Measurements from ENCODE around the gene PIGR.
"Not testable (repeated sequence)": the region's sequence is repeated elsewhere in the genome, so short reads cannot be mapped to it uniquely, and the experiment has no call there.

The PIGR gene

DNA sequence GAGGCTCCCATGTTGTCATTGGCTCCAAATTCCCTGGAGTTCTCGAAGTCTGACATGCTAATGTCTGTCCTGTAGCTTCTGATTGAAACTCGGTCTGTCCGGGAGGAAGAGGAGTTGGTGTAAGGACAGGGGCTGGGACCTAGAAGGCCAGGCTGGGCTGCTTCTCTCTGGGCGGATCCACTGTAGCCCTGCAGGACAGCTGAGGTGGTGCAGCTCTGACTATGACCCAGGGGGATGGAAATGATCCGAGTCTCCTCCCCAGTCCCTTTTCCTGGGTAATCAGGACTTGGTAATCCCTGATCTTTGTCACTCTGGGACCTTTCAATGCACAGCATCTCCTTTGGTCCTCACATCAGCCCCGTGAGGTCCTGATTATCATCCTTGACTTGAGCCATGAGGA is 14.6 kb downstream of the PIGR start:
- DNase-seq: no peak

DNA sequence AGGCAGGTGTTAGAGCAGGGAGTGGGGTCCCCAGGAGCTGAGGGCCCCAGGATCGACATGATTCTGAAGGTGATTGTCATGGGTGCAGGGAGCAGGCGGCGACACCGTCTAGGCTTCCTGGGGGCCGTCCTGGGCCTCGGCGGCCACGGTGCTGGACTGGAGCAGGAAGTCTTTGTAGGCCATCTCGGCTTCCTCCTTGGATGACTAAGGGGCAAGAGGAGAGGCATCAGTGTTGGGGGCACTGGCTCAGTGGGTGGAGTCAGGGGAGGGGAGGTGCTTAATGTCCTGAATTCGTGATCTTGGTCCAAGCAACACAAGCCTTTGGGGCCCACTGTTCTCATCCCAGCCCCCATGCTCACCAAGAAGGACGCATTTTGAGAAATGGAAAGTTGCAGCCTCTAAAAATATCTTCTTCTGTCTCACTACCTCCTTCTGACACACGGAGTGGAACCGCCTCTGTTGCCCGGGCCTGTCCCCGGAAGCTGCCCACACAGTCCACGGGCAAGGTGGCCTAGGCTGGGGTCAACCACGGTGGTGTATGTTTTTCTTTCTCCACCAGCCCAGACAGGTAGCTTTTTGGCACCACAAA is 16.0 kb downstream of the PIGR start:
- no peak for DNase-seq

DNA sequence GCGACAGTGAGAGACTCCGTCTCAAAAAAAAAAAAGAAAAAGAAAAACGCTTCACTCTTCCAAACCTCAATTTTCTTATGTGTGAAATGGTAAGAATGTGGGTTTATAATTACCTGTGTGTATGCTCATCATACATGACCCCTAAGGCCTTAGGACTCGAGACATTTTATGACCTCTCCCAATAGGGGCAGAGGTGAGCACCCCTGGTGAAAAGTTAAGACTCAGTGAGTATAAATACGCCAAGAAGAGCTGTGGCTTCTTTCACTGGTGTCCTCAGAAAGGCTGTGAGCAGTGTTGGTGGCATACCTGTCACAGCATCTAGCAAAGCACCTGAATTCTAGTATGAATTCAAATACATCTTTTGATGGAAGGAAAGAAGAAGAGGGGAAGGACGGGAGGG is 16.7 kb downstream of the PIGR start:
- no peak for DNase-seq

DNA sequence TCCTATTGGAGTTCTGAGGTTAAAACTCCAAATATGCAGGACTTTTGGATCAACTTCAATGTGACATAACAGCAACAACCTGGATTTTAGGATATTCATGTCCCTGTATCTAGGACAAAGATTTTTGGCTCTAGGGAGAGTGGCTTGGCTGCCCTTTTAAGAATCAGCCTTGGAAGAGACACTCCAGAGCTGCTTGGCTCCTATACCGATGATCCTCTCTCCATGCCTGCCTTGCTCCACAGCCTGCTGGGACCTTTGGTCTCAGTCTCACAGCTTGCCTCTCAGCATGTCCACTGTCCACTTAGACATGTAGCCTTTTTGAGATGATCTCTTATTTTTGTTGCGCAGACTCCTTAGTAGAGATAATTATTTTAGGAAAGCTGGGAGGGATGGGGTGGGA is 20.0 kb downstream of the PIGR start:
- DNase-seq: no peak

DNA sequence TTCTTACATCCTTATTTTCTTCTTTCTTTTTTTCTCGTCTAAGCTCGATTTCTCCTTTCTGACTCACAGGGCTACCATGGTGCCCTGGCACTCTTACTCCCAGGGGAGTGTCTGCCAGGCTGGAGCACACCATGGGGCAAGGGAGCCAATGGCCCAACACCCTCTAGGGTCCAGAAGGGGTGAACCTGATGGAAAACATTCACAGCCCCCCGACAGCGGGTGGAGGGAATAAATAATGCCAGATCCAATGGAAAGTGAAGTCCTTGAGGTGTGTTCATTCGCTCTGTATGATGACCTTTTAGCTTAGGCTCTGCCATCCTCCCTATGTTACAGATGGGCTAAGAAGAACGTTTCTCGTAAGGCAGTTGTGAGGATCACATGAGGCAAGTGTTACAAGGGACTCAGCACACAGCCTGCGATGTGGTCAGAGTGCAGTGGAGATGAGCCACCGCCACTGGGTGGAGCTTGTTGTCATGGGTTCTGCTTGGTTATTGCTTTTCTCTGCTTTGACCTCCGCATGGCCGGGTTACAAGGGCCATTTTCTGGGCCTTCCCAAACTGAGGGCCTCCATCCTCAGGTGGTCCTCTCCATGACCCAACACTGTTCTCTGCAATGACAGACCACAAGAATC is 21.0 kb downstream of the PIGR start:
- DNase-seq: no peak

DNA sequence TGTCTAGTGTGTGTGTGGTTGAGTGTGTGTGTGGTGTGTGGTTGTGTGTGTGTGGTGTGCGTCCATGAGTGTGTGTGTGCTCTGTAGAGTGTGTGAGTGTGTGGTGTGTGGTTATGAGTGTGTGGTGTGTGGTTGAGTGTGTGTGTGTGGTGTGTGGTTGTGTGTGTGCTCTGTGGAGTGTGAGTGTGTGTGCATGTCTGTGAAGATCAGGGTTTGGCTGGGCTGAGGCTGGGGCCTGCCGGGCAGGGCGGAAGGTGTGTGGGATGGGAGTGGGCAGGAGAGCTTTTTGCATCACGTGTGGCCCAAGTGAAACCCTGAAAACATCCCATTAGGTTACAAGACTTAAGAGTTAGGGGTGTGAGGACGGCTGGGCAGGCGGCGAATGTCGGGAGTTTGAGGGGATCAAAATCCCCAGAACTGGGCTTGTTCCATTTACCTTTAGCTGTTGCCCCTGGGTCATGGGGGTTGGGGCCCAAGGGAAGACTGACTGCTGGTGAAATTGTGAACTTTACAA is 21.6 kb downstream of the PIGR start:
- no peak for DNase-seq

DNA sequence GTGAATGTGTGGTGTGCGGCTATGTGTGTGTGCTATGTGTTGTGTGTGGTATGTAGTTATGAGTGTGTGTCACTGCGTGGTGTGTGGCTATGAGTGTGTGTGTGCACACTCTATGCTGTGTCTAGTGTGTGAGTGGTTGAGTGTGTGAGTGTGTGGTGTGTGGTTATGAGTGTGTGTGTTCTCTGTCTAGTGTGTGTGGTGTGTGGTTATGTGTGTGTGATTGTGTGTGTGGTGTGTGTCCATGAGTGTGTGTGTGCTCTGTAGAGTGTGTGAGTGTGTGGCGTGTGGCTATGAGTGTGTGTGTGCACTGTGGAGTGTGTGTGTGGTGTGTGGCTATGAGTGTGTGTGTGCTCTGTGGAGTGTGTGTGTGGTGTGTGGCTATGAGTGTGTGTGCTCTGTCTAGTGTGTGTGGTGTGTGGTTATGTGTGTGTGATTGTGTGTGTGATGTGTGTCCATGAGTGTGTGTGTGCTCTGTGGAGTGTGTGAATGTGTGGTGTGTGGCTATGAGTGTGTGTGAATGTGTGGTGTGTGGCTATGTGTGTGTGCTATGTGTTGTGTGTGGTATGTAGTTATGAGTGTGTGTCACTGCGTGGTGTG is 22.2 kb downstream of the PIGR start:
- not testable (repeated sequence) for DNase-seq

DNA sequence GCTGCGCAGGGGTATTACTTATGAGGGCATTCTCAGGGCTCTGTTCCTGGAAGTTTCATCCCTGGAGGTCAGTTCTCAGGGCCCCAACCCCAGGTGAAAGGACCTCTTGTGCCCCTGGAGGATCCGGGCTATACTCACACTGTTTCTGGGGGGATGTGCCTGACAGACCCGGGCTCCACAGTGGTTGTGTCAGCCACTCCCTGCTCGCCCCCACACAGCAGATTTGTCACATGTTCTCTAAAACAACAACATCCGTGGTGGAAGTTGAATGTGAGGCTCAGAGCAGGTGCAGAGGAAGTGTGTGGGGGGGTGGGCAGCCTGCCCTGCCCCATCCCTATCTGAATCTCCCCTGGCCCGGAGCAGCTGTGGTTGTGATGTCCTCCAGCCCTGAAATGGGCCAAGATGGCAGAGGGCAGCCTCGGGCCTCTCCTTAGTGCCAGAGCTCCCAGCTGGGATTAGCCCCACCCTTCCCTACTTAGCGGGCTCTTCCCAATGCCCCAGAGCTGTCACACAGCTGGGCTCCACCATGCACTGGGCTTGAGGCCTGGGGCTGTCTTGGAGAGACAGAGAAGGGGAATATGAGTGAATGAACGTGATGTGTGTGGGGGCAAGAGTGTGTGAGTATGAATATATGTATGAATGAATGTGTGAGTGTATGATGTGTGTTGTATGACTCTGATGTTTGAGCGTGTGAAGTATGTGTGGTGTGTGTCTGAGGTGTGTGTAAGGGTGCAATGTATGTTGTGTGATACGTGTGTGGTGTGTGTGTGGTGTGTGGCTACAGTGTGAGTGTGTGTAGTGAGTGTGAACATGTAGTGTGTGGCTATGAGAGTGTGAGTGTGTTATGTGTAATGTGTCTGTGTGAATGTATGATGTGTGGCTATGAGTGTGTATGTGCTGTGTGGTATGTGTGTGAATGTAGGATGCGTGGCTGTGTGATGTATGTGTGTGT is 23.0 kb downstream of the PIGR start:
- no peak for DNase-seq

DNA sequence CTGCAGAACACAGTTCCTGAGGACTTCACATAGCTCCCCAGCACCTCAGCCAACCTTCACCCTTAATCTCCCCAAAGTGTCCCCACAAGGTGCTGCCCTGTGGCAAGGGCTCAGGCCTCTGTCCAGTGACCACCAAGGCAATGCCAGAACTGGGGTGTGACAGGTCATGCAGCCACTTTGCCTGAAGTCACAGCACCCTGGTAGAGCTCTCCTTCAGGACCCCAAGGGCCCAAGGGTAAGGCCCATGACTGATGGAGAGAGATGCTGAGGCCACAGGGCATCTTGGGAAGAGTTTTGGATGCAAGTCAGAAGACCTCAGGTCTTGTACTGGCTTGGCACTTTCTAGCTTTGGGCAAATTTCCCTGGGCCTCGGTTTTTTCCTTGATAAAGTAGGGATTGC is 23.7 kb downstream of the PIGR start:
- DNase-seq: no peak

DNA sequence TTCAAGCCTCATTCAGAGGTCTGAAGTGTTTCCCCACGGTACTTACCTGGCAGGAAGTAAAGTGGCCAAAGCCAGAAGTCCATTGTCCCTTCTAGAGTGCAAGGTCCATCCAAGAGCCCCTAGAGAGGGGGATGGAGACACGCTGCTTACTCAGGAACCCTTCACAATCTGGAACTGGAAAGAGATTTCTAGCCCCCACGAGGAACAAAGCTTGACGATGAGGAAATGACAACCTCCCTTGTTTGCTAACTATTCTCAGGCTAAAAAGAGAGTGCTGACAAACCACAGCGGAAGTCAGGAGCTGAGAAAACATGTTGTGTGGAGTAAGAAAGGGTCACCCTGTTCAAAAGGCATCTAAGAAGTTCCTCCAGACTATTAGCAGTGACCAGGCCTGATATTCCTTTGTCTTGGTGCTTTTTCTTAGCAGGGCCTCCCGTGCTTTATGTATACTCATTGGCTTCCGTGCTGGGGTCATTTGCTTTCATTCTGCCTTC is 24.4 kb downstream of the PIGR start, which contains the start of gene FCMR:
TSS of gene FCMR (minus strand) at position 170 of the 494 bp plus-strand sequence. CDS start at position 83, 87 bp downstream.
- DNase-seq: peak; percentile 15

DNA sequence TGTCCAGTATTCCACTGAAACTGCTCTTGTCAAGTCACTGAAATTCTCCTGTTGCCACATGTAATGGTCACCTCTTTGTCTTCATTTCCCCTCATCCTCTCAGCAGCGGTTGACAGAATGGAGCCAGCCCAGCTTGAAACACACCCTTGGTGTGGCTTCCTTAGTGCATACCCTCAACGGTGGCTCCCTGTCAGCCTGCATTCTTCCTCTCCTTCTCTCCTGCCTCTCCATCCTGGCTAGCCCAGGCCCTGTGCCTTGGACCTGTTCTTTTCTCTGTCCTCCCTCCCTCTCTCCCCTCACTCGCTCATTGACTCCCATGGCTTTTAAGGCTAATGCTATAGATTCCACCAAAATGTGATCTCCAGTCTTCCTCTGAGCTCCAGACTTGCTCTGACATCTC is 28.2 kb downstream of the PIGR start:
- DNase-seq: no peak

DNA sequence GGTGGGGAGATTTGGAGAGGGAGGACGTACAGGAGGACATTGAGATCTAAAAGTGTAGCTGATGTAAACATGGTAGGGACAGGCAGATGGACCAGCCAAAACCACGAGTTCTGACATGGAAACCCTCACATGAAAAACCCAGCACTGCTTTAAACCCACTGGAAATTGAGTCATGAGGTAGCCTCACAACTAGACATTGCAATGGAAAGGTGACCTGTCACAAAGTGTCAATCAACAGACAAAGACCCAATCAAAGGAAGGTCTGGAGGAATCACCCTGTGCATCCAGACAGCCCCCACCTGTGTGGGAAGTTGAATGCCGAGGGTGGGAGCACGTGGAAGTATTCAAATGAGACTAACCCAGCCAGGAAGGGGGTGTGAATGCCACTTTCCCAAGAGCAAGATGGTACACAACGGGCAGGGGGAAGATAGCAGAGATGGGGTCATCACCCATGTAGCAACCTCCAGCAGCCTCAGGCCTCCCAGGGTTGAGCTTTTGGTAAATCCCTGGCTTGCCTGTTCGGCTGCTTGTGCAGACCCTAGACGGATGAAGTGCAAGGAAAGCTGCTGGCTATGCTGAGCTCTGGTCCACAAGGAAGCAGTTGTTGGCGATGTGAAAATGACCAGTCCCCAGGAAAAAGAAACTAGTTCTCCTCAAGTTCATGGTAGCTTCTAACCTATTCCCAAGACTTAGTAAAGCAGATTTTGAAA is 30.1 kb downstream of the PIGR start:
- no peak for DNase-seq

DNA sequence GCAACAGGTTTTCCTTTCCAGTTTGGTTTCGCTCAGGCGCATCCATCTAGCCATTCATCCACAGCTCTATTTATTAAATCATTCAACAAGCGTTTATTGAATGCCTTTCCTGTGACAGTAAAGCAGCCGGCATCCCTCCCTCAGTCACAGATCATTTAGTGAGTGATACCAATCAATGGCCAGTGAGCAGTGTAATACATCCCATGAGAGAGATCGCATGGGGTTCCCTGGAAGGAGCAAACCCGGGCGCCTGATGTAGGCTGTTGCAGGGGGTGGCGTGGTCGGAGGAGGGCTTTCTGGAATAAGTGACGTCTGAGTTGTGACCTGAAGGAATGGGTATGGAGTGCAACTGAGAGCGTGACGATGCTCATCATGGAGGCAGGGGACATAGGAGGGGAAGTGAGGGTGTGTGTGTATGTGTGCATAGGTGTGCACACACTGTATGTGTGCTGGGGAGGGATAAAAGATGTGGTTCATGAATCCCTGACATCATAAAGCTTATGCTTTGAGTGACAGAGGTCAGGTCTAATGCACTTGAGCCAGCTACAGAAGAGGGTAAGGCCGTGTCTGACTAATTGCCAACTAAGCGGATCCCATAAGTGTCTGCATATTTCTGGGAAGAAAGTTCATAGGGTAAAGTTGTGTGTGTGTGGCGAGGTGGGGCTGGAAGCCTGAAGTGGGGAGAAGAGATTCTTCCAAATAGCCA is 31.1 kb downstream of the PIGR start:
- DNase-seq: no peak

DNA sequence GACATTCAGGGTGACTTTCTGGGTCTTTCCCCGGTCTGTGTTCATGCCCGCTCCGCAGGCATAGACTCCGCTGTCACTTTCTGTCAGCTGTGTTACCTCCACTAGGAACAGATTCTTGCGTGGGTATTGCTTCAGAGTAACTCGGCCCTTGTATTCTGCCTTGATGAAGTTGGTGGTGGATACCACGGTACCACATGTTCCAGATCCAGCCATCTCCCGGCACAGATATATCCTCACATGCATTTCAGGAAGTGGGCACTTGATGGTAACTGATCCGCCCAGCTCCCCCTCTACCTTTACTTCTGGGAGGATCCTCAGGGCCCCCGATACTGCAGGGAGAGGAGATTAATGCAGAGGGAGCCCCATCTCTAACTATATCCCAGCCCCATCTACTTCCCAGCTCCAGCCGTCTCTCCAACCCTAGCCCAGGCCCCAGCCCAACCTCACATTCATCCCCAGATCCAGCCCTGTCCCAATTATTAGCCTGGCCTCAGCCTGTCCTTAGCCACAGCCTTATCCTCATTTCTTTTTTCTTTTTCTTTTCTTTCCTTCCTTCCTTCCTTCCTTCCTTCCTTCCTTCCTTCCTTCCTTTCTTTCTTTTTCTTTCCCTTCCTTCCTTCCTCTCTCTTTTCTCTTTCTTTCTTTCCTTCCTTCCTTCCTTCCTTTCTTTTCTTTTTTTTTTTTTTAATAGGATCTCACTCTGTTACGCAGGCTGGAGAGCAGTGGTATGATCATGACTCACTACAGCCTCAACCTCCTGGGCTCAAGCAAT is 32.3 kb downstream of the PIGR start:
- no peak for DNase-seq

DNA sequence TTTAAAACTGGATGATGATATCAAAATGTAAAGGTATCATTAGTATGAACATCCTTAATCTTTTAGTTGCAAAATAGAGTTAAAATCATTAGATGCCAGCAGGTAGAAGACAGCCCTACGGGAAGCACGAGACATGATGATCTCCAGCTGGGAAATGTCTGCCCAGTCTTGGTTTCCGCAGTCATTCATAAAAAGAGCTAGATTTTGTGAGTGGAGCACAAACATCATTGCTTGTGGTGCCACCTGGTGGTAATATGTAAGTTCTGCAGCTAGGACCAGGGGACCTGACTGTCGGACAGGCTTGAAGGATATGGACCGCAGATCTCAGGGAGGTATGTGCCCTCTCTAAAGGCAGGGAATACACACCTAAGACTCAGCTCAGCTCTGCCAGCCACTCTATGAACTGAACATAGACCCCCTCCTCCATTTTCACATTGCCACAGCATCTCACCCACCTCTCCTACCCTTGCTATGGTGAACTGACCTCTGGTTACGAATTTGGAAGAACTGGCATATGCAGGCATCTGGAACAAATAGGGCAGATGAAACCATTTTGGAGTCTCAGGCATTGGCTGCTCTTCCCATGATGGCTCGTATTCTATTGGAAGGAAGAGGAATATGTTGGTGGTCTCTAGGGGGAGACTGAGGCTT is 33.7 kb downstream of the PIGR start:
- DNase-seq: peak; percentile 74

DNA sequence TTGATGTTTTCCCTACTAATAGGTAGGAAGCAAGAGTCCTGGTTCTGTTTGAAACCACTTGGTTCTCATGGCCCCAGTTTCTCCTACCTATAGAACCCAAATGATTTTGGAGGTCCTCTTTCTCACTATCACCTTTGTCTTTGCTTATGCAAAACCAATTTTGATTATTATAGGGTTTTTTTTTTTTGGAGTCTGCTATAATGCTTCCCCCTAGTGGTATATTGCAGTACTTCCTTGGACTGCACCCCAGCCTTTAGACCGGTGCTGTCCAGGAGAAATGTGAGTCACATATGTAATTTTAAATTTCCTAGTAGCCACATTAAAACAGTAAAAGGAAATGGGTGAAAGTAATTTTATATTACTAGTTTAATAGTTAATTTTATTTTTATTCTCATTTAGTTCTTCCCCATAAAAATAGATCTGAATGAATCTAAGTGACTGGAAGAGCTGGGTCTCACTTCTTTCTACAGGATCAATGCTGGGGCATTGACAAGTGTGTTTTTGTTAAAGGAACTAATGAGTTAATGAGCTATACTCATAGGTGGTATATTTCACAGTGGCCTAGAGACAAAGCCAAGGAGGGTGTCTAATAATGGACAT is 35.1 kb downstream of the PIGR start:
- DNase-seq: peak; percentile 19

DNA sequence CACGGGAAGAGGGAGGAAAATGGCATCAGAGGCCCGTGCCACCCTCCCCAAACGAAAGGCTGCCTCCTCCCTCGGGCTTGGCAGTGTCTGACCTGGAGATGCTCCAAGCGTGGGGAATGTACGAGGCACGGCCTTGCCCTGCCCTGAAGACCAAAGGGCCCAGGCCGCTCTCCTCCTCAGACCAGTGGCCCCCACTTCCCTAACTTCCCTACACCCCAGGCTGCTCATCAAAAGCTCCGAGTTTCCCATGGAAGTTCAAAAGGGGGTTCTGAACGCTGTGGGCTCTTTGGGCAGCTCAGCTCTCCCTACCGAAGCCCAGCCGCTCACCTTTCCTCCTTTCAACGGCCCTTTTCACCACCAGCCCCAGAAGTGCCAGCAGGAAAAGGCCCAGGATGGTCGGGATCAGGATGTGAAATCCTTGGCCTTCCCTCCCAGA is 36.4 kb downstream of the PIGR start:
- no peak for DNase-seq

DNA sequence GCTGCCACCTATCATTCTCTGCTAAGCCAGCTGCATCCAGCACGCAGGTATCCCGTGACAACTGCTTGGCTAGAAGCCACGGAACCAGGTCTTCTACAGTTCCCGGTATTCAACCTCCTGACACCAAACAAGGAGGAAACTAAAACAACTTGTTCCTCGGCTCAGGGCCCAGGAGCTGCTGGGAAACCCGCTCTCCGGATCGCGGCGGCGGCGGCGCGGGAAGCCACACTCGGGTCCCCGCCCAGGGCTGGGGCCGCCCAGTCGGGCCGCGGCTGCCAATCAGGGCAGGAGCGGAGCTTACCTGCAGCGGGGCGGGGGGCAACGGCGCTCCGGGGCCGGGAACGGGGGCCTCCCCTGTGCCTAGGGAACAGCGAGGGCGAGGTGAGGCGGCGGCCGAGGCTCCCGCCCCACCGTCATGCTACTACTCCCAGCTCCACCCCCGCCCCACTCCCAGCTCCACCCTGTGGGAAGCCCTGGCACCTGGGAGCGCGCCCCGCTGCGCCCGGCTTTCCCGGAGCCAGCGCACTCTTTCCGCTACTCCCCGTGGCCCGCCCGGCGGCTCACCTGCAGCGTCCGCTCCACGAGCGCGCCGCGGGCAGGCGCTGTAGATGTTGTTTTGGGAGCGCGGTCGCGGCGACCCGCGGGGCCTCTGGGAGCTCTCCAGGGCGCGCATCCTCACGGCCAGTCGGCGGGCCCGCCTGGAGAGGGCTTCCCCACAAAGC is 36.9 kb downstream of the PIGR start:
- peak; percentile 7 for DNase-seq

DNA sequence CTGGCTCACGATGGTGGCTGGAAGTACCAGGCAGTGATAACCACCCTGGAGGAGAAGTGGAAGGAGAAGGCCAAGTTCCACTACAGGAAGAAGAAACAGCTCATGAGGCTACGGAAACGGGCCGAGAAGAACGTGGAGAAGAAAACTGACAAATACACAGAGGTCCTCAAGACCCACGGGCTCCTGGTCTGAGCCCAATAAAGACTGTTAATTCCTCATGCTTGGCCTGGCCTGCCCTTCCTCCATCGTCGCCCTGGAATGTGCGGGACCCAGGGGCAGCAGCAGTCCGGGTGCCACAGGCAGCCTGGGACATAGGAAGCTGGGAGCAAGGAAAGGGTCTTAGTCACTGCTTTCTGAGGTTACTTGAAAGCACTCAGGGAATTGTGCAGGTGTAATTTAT is 38.2 kb downstream of the PIGR start:
- DNase-seq: no peak

All from midbrain (tissue), 1 donor.